HepG2 (cell line): Measurements from ENCODE around the gene ARIH2. TPM values are rescaled to one million over a fixed set of nuclear protein-coding genes. Genes with fewer than 3 reads are reported as not detected.

Source experiments
- ATAC-seq: fragments of 200-7000 bp; cut with Tn5 transposase; 3 replicates; pipeline ENCODE4 v1.9.1; 2020; ENCODE audit warnings: mild to moderate bottlenecking, moderate library complexity
- BruUV-seq: library from RNA; stranded (reverse); fragments of 400-500 nt; replicated peaks from 2 replicates; lab custom pipeline; 2021; lab: Mats Ljungman, UMichigan
- CTCF ChIA-PET: fragments of 300-600 bp; formaldehyde crosslinking; extraction: SDS; loops from one replicate; lab custom pipeline; 2021; ENCODE audit warnings: low total read pairs, inconsistent platforms, low intra/inter-chr PET ratio; lab: Yijun Ruan, JAX
- POLR2A ChIA-PET: fragments of 350-600 bp; sonication (Branson Sonifier 250); formaldehyde crosslinking; loops from one replicate; lab custom pipeline; 2020; ENCODE audit warnings: antibody characterized with exemption, inconsistent platforms; lab: Yijun Ruan, JAX
- DNase-seq: peaks from one replicate; pipeline ENCODE4 v3.0.0-alpha.2; 2015; ENCODE audit warnings: low spot score
- FAIRE-seq: peaks from 3 replicates; lab custom pipeline; 2011; peaks lifted over from hg19 to GRCh38; lab: Jason Lieb, UNC
- H2AFZ ChIP-seq: one replicate; pipeline ENCODE4 v1.6.1; 2011; ENCODE audit warnings: low read length, inconsistent platforms
- H3K27ac ChIP-seq: fragments of 300-600 bp; 3 replicates; pipeline ENCODE4 v1.8.0; 2011; ENCODE audit warnings: mixed run types, mild to moderate bottlenecking, mixed read lengths, low read length, inconsistent platforms; ENCODE audit not compliant: insufficient read depth; ENCODE audit errors: extremely low read length
- H3K27me3 ChIP-seq, 2 experiments: fragments of 200-600 bp in 1 of 2; 2 replicates in 1 of 2; 3 replicates in 1 of 2; pipeline versions ENCODE4 v1.6.0 to v1.8.0; 2011; ENCODE audit warnings: low read length in 2 of 2, mild to moderate bottlenecking in 2 of 2, moderate library complexity in 2 of 2, inconsistent platforms in 1 of 2; ENCODE audit not compliant: insufficient read depth in 2 of 2, control insufficient read depth in 1 of 2
- H3K36me3 ChIP-seq, 2 experiments: fragments of 200-600 bp in 1 of 2; replicated peaks in 1 of 2; 2 replicates in 1 of 2; 3 replicates in 1 of 2; pipeline versions ENCODE4 v1.5.1 to v1.8.0; 2011; ENCODE audit warnings: low read length in 2 of 2, inconsistent platforms in 1 of 2; ENCODE audit not compliant: insufficient read depth in 2 of 2, control insufficient read depth in 1 of 2
- H3K4me1 ChIP-seq: 2 replicates; pipeline ENCODE4 v1.5.1; 2012; ENCODE audit warnings: low read length, inconsistent platforms; ENCODE audit not compliant: insufficient read depth
- H3K4me2 ChIP-seq: 2 replicates; pipeline ENCODE4 v1.6.0; 2011; ENCODE audit warnings: low read depth, low read length, inconsistent platforms
- H3K4me3 ChIP-seq, 3 experiments: fragments of 200-600 bp in 1 of 3; sonication (generic), shearing (Covaris generic) in 1 of 3; replicated peaks in 1 of 3; 2 replicates each; pipeline ENCODE4 v1.5.1; 2011 to 2016; ENCODE audit warnings: low read length in 3 of 3, inconsistent platforms in 2 of 3, low read depth in 2 of 3, mild to moderate bottlenecking in 2 of 3, control low read depth in 1 of 3, mixed read lengths in 1 of 3; ENCODE audit not compliant: insufficient read depth in 1 of 3
- H3K79me2 ChIP-seq: one replicate; pipeline ENCODE4 v1.6.1; 2011; ENCODE audit warnings: low read length, inconsistent platforms; ENCODE audit not compliant: insufficient read depth
- H3K9ac ChIP-seq: 2 replicates; pipeline ENCODE4 v1.6.0; 2011; ENCODE audit warnings: mild to moderate bottlenecking, low read depth, low read length, inconsistent platforms; ENCODE audit not compliant: insufficient read depth
- H3K9me3 ChIP-seq: 2 replicates; pipeline ENCODE4 v1.5.1; 2012; ENCODE audit warnings: mild to moderate bottlenecking, low read length
- H4K20me1 ChIP-seq: 2 replicates; pipeline ENCODE4 v1.6.0; 2011; ENCODE audit warnings: inconsistent platforms, mild to moderate bottlenecking, low read length, moderate library complexity; ENCODE audit not compliant: insufficient read depth
- CREBL2 ChIP-seq: sonication (generic); formaldehyde crosslinking; IDR thresholded peaks from 2 replicates; pipeline ENCODE4 v1.8.1; 2023; ENCODE audit warnings: missing genetic modification reagents, mild to moderate bottlenecking, borderline replicate concordance
- DBP ChIP-seq: sonication (generic); formaldehyde crosslinking; IDR thresholded peaks from 2 replicates; pipeline ENCODE4 v1.4.0; 2020; ENCODE audit warnings: missing genetic modification reagents; ENCODE audit errors: not compliant biosample characterization
- HOXA3 ChIP-seq: sonication (generic); formaldehyde crosslinking; IDR thresholded peaks from 2 replicates; pipeline ENCODE4 v1.5.0; 2020; ENCODE audit warnings: missing genetic modification reagents
- NFKBIZ ChIP-seq: IDR thresholded peaks from 2 replicates; pipeline ENCODE4 v1.6.1; 2018; ENCODE audit warnings: missing genetic modification reagents, missing compliant biosample characterization
- PCBP2 ChIP-seq: fragments of 200-400 bp; formaldehyde crosslinking; optimal IDR thresholded peaks from 2 replicates; pipeline ENCODE3; 2018; ENCODE audit warnings: low read length, low read depth; ENCODE audit not compliant: poor library complexity, severe bottlenecking
- SALL2 ChIP-seq: sonication (generic); formaldehyde crosslinking; IDR thresholded peaks from 2 replicates; pipeline ENCODE4 v1.8.1; 2023; ENCODE audit warnings: mild to moderate bottlenecking, missing genetic modification reagents, inconsistent platforms
- TGIF2 ChIP-seq: IDR thresholded peaks from 2 replicates; pipeline ENCODE4 v1.6.1; 2016; ENCODE audit warnings: control low read depth, missing compliant biosample characterization
- ZNF12 ChIP-seq: sonication (generic); formaldehyde crosslinking; IDR thresholded peaks from 2 replicates; pipeline ENCODE4 v1.5.0; 2020; ENCODE audit warnings: missing genetic modification reagents
- ZNF136 ChIP-seq: sonication (generic); formaldehyde crosslinking; IDR thresholded peaks from 2 replicates; pipeline ENCODE4 v1.8.1; 2022; ENCODE audit warnings: low read depth, mild to moderate bottlenecking, moderate library complexity, missing genetic modification reagents
- ZNF253 ChIP-seq: sonication (generic); formaldehyde crosslinking; IDR thresholded peaks from 2 replicates; pipeline ENCODE4 v1.8.0; 2022; ENCODE audit warnings: mild to moderate bottlenecking, missing genetic modification reagents, borderline replicate concordance
- ZNF567 ChIP-seq: sonication (generic); formaldehyde crosslinking; IDR thresholded peaks from 2 replicates; pipeline ENCODE4 v1.8.1; 2023; ENCODE audit warnings: mild to moderate bottlenecking, missing genetic modification reagents, borderline replicate concordance
- ZNF710 ChIP-seq: sonication (generic); formaldehyde crosslinking; IDR thresholded peaks from 2 replicates; pipeline ENCODE4 v1.5.0; 2020; ENCODE audit warnings: mild to moderate bottlenecking, missing genetic modification reagents, borderline replicate concordance
- ZNF780A ChIP-seq: sonication (generic); formaldehyde crosslinking; IDR thresholded peaks from 2 replicates; pipeline ENCODE4 v1.8.0; 2022; ENCODE audit warnings: mild to moderate bottlenecking, missing genetic modification reagents, moderate library complexity
- ZNF883 ChIP-seq: sonication (generic); formaldehyde crosslinking; IDR thresholded peaks from 2 replicates; pipeline ENCODE4 v1.5.1; 2020; ENCODE audit warnings: mild to moderate bottlenecking, missing genetic modification reagents; ENCODE audit errors: not compliant biosample characterization
- WGBS: methylation state at CpG from one replicate; pipeline ENCODE4 v1.1.6; 2017; ENCODE audit warnings: low lambda C conversion rate; 5-methylcytosine and 5-hydroxymethylcytosine counted together
- in situ Hi-C: cut with HindIII; loops from 2 replicates; pipeline ENCODE4 v1.10.0; 2017; ENCODE audit warnings: low pct_unique_long_range_greater_than_20kb; ENCODE audit not compliant: extremely low pct_ligation_motif_present
- intact Hi-C: fragments of 100-400 bp; cut with micrococcal nuclease; formaldehyde crosslinking; loops from one replicate; pipeline ENCODE4 v1.10.0; 2022; ENCODE audit not compliant: unreplicated experiment
- polyA plus RNA-seq, 8 experiments: library from polyadenylated mRNA; depleted of rRNA in 3 of 8; stranded (reverse) in 7 of 8; unstranded in 1 of 8; fragments of >200 nt; fragmentation: Illumina TruSeq in 4 of 8; extraction: Trizol in 4 of 8; gene quantifications; 2 replicates each; pipeline versions ENCODE4 v1.2.1 to v1.2.3, GENCODE V29; 2011 to 2016; ENCODE audit warnings: low read depth in 4 of 8, missing spikeins in 1 of 8, mixed read lengths in 1 of 8; ENCODE audit not compliant: insufficient read depth in 1 of 8
- total RNA-seq, 5 experiments: library from RNA; depleted of rRNA; stranded (reverse); fragments of >200 nt; fragmentation: Illumina TruSeq; extraction: Trizol; gene quantifications; 2 replicates each; pipeline ENCODE4 v1.2.3, GENCODE V29; 2016; ENCODE audit warnings: low read depth in 1 of 5
- TF ChIP-seq, protein P1 (sequence below): IDR thresholded peaks from 2 replicates; pipeline ENCODE4 v1.6.1; 2012; ENCODE audit warnings: low read depth, low read length, improper control_type of control experiment

ARIH2 gene
- total and polyA plus RNA-seq, 2 of the 13 experiments (the other 11 are each of a cell fraction or from before 2014, with no cell fraction given), result 64.8 to 83.3 TPM

- Histone ChIP-seq H3K79me2 (no peaks in the 10 kb centered on the region), H4K20me1 (no peaks in the 10 kb centered on the region), H3K27me3 (no peaks in the 10 kb centered on the region), H3K9ac (no peak overlapping the region), H3K9me3 (no peaks in the 10 kb centered on the region), H3K36me3 (peaks cover 35 to 59% of the 10 kb centered on the region in 2 experiments), H2AFZ (no peak overlapping the region), H3K4me1 (no peaks in the 10 kb centered on the region)
- intact Hi-C loops (no loop called here), in situ Hi-C loops (no loop called here)
- POLR2A ChIA-PET, result no interaction called here
- BruUV-seq, result no TSS peak
- no peak for ATAC-seq
- 100% methylated on average over 3 of the region's 4 CpGs for WGBS
- TF ChIP-seq TGIF2 (CRISPR knock-in tag), result no peak
- no peak for TF ChIP-seq DBP (CRISPR knock-in tag)
- TF ChIP-seq, protein P1, sequence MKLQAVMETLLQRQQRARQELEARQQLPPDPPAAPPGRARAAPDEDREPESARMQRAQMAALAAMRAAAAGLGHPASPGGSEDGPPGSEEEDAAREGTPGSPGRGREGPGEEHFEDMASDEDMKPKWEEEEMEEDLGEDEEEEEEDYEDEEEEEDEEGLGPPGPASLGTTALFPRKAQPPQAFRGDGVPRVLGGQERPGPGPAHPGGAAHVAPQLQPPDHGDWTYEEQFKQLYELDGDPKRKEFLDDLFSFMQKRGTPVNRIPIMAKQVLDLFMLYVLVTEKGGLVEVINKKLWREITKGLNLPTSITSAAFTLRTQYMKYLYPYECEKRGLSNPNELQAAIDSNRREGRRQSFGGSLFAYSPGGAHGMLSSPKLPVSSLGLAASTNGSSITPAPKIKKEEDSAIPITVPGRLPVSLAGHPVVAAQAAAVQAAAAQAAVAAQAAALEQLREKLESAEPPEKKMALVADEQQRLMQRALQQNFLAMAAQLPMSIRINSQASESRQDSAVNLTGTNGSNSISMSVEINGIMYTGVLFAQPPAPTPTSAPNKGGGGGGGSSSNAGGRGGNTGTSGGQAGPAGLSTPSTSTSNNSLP, result no peak
- no peak for TF ChIP-seq NFKBIZ (CRISPR knock-in tag)
- TF ChIP-seq, all 625 proteins: peak for 0
- DNase-seq (no peak), FAIRE-seq (no peak)
- Histone ChIP-seq H3K4me3 (no peak overlapping the region), H3K27ac (no peak overlapping the region), H3K4me2 (no peak overlapping the region)
- CTCF ChIA-PET, result no interaction called here
These were observed 64.5 kb downstream of the ARIH2 start for GRCh38 chr3:48983096-48983495.

- ATAC-seq (no peak), DNase-seq (no peak), FAIRE-seq (no peak)
- no peak overlapping the region for H3K27ac ChIP-seq
- H2AFZ ChIP-seq, result no peak overlapping the region
- TF ChIP-seq ZNF253 (CRISPR knock-in tag) (no peak), ZNF883 (CRISPR knock-in tag) (no peak), ZNF710 (CRISPR knock-in tag) (no peak), PCBP2 (no peak), ZNF12 (CRISPR knock-in tag) (no peak), ZNF567 (CRISPR knock-in tag) (no peak), SALL2 (CRISPR knock-in tag) (no peak), CREBL2 (CRISPR knock-in tag) (no peak), ZNF780A (CRISPR knock-in tag) (no peak), HOXA3 (CRISPR knock-in tag) (no peak), ZNF136 (CRISPR knock-in tag) (no peak)
- H3K4me1 ChIP-seq, result no peaks in the 10 kb centered on the region
- no peaks in the 10 kb centered on the region for H3K9me3 ChIP-seq
- in situ Hi-C loops (no loop called here), intact Hi-C loops (loop anchor here (5.0 kb wide), 1 partner anchor 173 kb away; no protein-coding TSS in a partner anchor)
- no peaks in the 10 kb centered on the region for H3K79me2 ChIP-seq
- H3K4me3 ChIP-seq, result no peak overlapping the region
- H4K20me1 ChIP-seq, result no peaks in the 10 kb centered on the region
- POLR2A ChIA-PET, result no interaction called here
- no TSS peak for BruUV-seq
- no peak overlapping the region for H3K9ac ChIP-seq
- H3K27me3 ChIP-seq, result no peaks in the 10 kb centered on the region
- H3K36me3 ChIP-seq, result peaks cover 27 to 46% of the 10 kb centered on the region in 2 experiments; a peak in 4 of 5 replicates
- no peak overlapping the region for H3K4me2 ChIP-seq
- CTCF ChIA-PET, result no interaction called here
These were observed 66.0 kb downstream of the ARIH2 start for GRCh38 chr3:48984663-48985062.
